Activated CD4-positive, alpha-beta T cell treated with anti-CD3 and anti-CD28 coated beads, Interleukin-2, amount 50 U/mL, for 16 hours (primary cell): Measurements from ENCODE around the gene RXFP2.

ENCODE experiments used
- DNase-seq: peaks from one replicate; pipeline ENCODE4 v3.0.0-alpha.2; 2020

Gene RXFP2

DNA sequence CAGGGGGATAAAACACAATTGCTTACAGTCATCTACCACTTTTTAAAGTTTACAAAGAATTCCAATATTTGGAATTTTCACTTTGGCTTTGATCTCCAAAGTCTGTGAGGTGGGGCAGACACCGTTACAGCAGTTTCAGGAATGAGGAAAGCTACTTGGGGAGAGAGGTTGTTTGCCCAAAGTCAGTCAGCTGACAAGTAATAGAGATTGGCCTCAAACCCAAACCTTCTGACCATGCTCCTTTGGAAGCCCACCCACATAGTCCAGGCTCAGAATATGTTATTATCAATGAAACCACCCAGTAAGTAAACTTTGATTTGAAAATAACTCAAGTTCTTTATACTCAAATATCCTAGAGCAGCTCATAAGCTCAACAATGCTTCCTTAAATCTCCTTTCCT, 29.0 kb downstream of the RXFP2 start:
- DNase-seq = no peak

DNA sequence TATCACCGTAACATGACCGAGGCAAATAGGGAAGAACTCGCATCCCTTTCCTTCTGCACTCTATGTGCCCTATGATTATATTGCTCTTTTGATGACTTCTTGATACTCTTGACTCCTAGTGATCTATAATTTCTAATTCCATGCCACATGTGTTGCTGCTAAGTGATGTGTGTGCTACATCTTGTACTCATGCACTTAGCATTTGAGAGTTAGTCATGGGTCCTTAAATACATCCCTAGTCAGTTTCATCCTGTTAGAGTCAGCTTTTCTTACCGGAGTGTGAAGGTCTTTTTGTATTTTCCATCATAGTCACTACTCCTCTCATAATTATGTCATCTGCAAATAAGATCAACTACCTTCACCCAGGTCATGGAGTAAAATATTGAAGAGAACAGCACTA, 30.2 kb downstream of the RXFP2 start:
- no peak for DNase-seq

DNA sequence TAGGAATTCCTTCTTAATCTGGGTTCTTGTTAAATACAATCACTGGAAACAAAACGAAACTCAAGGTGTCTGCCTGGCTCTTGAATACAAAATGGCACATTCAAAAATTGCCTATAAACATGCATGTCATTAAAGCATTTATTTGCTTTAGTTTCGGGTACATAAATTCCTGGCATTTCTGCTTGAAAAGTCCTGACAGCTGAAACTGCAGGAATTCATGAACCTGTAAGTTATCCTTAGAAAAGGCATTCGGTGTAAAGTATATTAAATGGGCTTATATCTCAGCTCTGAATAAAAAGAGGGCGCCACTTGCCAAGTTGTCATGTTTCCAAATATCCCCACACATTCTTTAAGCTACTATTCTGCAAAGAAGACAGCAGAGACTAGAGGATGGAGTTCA, 32.9 kb downstream of the RXFP2 start:
- DNase-seq = no peak

DNA sequence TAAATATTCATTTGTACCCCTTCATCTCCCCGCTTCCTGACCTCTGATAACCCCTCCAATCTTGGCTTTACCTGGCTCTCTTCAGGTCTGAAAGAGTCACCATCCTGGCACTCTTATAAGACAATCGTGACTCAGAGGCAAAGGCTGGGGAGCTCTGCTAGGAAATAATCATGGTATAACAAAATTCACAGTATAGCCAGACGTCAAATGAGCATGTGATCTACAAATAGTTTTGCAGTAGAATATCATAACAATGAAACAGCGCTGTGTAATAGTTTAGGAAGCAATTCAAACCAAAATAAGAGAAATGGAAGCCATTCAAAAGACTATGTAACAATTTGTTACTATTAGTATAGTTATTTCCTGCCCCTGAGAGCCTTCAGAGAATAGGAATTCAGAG, 34.2 kb downstream of the RXFP2 start:
- no peak for DNase-seq

DNA sequence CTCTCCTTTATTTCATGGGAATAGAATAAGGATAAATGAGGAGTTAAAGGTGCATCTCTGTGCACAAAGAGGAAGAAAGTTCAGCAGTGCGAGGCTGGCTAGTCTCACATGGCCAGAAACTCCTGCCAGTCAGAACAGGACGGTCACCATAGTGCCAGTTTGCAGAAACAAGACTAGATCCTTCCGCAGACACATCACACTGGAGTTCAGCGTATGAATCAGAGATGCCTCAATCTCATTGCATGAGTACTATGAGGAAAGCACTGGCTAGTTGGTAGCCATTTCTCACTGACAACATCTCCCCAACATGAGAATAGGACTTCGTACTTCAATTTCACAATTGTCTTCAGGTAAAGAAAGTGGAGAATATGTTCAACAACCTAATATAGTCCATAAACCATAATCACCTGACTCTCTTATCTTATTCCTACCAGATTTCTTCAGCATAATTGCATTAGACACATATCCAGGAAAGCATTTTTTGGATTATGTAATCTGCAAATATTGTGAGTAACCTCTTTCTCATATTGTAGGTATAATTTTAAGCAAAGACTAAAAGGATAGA, 34.9 kb downstream of the RXFP2 start:
- DNase-seq = no peak

DNA sequence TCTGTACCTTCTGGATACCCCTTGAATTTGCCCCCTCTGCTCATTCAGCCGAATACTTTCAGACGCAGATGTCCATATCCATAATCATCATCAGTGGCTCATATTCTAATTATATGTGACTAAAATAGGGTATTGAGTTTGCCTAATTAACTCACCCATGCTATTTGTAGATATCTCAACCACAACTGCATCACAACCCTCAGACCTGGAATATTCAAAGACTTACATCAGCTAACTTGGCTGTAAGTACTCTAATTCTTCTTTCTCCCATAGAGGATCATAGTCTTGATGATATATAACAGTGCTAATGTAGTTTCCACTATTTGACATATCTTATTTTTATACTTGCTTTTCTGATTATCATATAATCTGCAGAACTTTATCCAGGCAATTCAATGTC, 35.8 kb downstream of the RXFP2 start:
- DNase-seq = no peak

DNA sequence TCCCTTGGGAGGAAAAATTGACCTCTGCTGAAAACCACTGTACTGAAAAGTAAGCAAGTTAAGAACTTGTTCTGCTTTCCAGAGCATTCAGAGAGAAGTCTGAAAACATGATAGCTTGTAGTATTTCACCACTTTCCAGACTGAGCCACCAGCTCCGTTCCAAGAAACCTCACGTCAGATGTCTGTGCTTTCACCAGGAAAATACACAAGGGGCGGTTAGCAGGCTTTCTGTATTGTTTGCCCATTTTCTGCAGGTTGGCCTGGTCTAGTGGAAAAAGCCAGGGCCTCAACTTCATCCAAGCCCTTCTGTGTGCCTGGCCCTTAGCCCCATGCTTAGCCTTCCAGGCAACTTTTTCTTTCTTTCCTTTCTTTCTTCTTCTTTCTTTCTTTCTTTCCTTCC, 36.4 kb downstream of the RXFP2 start:
- DNase-seq = no peak

DNA sequence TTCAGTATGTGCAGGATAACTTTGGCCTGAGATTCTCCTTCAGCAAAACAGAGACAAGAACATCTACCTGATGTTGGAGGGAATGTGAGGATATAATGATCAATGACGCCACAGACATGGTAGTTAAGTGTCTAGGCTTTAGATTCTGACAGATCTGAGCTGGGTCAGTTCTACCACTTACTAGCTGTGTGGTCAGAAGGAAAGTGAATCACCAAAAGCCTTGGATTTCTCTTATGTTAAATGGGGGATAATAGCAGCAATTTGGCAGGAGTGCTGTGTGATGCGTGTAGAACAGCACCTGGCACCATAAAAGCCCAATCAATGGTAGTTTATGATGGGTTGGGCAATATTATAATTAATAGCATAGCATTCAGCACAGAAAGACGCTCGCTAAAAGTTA, 41.7 kb downstream of the RXFP2 start:
- no peak for DNase-seq

DNA sequence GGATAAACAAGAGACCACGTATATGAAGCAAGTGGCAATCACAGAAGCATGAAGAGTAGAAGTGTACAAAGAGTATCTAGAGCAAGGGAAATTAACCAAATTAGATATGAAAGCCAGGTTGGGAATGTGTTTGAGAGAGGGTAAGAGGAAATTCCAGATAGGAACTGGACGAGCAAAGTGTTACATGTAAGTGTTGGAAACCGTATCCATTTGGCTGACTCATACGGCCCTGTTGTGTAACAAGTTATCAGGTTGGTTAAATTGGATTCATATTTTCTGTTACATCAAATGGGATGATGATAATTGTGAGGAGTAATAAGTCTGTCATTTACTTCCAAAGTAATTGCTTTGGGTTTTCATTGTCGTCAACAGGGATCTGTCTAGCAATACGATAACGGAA, 46.7 kb downstream of the RXFP2 start:
- DNase-seq = no peak

DNA sequence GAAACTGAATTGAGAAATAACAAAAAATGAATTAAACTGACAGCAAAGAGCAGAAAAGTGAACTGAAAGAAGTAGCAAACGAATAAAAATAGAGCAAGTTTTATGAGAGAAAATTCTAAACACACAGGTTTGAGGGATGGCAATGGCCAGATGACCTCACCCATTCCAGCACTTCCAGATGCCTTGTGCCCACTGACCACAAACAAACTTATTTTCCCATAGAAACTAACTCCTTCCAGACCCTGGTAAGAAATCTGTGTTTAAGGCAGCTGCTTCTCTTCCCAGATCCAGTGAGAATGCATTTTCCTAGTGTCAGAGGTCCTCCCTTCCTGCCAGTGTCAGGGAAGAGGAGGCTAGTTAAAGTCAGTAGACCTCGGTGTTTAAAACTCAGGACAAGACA, 51.7 kb downstream of the RXFP2 start:
- no peak for DNase-seq

DNA sequence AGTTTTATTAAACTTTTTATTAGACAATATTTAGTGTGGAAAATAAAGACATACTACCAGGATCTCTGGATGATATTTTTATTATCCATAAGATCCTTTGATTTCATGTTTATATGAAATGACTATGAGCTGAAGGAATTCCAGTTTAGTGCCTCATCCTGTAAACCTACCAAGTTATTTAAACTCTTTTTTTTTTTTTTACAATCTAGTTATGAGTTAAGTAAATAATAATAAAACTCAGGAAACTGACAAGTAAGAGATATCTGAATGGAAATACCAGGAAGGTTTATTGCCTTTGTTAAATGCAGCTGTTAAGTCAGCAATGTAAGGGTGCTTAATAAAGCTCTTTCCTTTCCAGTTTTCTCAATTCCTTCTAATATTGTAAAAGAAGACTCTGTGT, 53.9 kb downstream of the RXFP2 start:
- DNase-seq = no peak

DNA sequence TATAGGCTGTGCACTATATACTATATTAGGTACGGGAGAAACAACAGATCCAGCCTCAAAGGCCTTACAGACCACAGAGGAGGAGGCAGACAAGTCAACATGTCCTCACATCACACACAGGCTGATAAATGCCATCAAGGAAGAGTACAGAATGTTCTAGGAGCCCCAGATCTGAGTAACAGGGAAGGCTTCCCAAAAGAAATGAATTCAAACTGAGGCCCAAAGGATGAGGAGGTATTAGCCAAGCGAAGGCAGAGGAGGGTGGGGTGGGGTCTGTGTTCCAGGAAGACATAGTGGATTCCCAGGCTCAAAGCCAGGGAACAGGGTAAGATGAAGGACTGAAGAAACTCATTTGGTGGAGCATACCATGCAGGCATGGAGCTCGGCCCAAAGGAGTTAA, 55.1 kb downstream of the RXFP2 start:
- DNase-seq = no peak

DNA sequence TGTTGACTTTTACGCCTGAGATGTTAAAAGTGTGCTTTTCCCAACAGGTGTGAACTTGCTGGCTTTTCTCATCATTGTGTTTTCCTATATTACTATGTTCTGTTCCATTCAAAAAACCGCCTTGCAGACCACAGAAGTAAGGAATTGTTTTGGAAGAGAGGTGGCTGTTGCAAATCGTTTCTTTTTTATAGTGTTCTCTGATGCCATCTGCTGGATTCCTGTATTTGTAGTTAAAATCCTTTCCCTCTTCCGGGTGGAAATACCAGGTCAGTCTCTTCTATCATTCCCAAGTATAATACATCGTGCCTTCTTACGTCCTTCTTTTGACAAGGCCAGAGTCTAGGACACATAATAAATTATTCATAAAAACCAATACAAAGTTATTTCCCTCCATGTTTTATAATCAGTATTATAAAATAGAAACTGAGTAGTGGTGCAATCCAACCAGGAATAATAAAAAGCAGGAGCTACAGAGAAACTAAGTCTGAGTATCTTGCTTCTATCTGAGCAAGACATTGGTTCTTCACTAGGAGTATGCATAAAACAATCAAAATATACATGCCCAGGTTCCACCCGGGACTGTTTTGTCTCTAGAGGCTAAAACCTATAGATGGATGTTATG, 57.9 kb downstream of the RXFP2 start:
- DNase-seq = no peak

DNA sequence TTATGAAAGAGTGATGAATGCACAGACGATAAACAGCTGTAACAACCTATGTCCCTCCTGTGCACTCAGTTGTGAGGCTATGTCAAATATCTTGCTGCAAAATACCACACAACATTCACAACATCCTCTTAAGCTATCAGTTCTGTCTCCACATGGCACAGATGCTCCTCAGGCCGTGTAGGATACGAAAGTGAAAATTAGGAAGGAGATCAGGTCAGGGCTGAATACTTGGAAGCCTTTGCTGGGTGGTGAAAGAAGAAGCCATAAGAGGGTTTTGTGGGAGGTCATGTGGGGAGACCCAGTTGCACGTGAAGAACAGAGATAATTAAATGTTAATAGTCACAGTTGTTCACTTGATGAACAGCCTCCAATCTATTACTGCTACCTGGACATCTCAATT, 58.9 kb downstream of the RXFP2 start:
- DNase-seq = no peak

DNA sequence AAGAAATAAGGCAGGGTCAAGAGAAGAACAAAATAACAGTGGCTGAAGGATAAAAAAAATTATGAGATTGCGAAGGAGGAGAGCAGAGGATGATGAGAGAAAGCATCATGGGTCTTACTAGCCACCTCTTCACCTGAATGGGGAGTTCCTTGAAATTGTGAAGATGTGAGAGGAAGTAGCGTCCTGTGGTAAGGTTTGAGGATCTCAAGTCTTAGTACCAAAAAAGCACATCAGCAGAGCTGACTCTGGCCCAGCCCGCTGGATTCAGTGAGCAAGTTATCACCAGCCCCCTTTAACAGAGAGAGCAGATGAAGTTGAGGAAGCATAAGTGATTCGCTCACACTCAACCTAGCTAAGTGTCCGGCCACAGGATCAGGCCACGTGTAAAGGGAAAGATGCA, 61.8 kb downstream of the RXFP2 start:
- DNase-seq = no peak

DNA sequence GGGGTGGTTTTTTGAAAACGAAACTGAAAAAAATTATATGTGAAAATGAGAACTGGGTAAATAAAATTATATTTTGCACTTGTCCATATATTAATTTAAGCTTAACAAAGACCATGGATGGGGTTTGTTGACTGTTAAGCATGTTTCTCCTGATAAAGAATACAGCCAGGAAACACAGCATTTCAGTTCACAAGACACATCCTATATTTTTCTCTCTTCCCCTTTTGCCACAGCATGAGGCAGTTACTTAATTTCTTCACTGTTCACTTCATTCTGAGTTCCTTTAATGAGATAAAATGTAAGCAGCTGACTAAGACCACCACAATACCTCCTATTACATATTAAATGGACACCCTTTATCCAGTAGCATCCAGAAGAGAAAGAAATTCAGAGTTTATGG, 64.0 kb downstream of the RXFP2 start:
- DNase-seq = no peak

DNA sequence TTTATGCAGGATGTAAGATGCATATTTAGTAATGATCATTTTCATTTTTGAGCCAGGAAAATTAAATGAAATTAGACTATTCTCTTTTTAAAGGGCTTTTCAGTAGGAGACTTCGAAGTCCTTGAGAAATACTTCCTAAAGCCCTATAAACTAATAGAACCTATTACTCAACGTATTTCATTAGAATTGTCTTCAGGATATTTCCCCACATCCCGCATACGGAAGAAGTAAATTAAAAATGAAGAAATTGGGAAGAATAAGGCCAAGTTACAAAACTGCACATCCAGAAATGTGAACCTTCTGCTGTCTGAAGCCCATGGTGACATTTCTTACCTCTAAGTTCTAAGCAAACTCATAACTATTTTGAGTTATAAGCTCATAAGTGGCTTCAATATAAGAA, 66.5 kb downstream of the RXFP2 start:
- DNase-seq = no peak

DNA sequence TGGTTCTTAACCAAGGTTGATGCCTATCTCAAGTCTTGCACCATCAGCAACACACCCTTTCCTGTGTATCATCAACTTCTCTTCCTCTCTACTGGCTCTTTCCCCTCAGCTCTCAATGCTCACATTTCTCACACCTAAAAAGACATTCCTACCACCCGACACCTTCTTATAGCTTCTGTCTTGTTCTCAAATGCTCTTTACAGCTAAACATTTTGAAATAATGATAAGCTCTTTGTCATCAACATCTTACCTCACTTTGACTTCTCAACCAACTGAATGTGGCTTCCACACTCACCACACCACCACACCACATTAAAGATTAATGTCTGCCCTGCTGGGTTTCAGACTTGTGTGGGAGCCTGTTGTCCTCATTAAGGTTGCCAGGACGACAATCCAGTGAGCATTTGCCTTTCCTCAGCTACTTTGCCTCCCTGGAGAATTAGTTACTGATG, 67.8 kb downstream of the RXFP2 start:
- peak; percentile 19 for DNase-seq

DNA sequence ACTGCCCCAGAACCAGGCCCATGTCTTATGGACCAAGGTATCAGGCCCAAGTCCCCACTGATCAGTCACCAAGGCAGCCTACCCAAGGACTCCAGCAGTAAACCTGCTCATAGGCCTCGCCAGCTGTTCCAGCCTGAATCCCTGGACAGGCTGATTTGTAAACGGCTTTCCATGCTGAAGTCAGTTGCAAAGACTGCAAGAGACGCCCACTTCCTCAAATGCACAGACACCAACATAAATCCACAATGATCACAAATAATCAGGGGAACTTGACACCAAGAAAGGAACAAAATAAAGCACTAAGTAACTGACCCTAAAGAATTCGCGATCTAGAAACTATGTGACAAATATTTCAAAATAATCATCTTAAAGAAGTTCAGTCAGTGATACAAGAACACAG, 75.2 kb downstream of the RXFP2 start:
- no peak for DNase-seq

DNA sequence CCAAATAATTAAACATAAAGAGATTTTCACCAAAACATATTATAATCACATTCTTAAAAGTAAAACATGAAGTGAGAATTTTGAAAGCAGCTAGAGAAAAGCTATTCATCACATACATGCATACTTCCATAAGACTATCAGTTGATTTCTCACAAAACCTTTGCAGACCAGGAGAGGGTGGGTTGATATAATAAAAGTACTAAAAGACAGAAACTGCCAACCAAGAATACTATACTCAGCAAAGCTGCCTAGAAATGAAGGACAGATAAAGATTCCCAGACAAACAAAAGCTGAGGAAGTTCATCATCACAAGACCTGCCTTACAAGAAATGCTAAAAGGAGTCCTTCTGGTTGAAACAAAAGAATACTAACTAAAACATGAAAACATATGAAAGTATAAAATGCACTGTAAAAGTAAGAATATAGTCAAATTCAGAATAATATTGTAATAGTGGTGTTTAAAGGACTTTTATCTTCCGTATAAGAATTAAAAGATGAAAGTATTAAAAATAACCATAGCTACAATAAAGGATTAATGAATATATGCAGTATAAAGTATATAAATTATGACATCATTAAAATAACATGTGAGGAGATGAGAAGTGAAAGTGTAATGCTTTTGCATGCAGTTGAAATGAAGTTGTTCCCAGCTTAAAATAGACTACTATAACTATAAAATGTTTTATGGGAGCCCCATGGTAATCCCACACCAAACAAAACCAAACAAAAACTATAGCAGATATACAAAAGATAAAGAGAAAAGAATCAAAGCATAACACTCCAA, 76.2 kb downstream of the RXFP2 start:
- no peak for DNase-seq

DNA sequence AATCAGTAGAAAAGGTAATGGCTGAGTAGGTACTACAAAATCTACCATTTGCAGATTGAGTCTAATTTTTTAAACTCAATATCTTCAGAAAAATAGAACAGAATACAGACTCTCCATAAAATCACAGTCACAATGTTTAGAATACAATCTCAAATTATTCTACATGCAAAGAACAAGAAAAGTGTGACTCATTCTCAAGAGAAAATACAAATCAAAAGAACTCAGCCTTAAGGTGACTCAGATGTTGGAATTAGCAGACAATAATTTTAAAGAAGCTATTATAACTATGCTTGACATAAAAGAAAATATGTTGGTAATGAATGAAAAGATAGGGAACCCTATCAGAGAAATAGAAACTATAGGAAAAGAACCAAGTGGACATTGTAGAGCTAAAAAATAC, 78.9 kb downstream of the RXFP2 start:
- DNase-seq = no peak

DNA sequence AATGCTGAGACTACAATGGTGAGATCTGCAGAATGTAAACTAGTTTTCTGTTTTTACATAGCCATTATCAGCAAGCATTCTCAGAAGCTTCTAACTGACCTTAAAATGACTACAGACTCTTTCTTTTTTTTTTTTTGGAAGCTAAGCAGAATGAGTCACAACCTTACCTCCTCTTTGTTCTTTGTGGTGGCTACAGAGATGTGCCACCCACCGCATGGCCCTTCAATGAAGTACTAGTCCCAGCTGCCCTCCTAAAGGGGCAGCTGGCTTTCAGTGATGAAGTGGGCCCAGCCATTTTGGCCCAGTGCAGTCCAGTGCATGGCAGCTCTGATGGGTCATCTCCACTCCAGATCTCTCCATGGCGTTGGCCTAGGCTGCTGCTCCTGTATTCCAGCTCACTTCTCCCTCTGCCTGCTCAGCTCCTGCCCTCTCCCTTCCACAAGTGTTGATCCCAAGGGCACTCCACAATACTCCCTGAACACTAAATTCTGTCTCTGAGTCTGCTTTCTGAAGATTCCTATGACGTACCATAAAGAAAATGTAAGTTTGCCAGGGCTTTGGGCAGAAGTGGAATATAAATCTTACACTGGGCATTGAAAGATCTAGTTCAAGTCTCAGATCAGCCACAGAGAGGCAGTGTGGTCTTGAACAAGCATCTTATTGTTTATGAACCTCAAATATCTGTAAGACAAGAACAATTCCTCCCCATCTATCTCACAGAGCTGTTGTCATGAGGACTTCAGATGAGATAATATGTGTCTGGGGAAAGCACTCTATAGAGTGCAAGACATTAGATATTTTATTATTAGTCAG, 85.6 kb downstream of the RXFP2 start:
- no peak for DNase-seq

DNA sequence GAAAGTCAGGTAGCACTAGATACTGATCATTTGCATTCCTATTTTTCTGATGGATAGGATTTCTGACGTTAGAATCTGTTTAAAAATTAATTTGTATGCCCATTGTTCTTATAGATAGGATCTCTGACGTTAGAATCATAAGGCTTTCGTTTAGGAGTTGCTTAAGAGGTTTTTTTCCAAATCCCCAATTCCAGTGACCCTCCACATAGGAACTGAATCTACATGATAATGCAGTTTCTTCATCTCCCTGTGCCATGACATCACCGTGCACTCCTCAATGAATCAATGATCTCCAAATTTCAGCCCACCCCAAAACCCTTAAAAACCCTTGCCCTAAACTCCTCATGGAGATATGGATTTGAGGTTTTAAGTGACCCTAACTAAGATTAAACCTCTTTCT, 87.2 kb downstream of the RXFP2 start:
- DNase-seq = no peak

DNA sequence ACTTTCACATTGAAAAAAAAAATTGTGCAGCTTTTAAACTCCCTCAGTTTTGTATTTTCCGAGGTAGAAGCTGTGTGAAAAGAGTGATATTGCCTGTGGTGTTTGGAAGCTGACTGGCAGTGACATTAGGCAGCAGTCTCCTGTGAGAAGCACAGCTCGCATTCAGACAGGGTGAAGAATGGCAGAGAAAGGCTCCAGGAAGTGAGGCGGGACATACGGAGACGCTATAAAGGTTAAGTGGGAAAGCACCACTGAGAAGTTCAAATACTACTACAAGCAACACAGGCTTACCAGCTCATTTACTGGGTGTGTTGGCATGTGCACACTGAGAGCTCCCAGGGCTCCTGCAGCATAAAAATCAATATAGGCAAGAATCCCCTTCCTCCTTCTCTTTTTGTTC, 88.4 kb downstream of the RXFP2 start:
- DNase-seq = no peak
